ENCODE measurements around the gene HSPB6.
A peak's percentile ranks its signal among the peaks of the same experiment; 100 is the strongest.

The HSPB6 gene

GRCh38 chr19:35786299-35787160 is 29.7 kb upstream of the HSPB6 start:
- Mint-ChIP-seq H3K27ac (peak overlapping the region in 1 of 3 experiments; percentile 52), H3K36me3 (ENCODE audit: low read depth) (peaks cover 18% of the 10 kb centered on the region), H3K4me3 (no peak overlapping the region), H3K27me3 (ENCODE audit: low read depth) (peaks cover 6% of the 10 kb centered on the region), H3K4me1 (no peaks in the 10 kb centered on the region), H3K9me3 (no peaks in the 10 kb centered on the region)
- TF ChIP-seq CTCF (IDR thresholded peaks at IDR 0.05; ENCODE audit: unreplicated experiment in 3 of 3): no peak

DNA sequence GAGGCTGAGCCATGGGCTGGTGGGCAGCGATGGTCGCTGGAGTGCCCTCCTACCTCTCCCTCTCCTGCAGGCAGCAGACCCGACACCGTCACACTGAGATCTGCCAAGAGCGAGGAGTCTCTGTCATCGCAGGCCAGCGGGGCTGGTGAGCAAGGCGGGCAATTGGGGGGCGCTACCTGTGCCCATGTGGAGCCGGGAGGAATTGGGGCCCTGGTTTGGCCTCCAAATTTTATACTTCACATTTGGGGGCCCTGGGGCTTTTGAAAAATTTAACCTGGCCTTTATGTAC is 28.5 kb upstream of the HSPB6 start:
- H3K9me3 Mint-ChIP-seq: no peaks in the 10 kb centered on the region
- H3K36me3 Mint-ChIP-seq (ENCODE audit: low read depth): peaks cover 22% of the 10 kb centered on the region
- H3K27me3 Mint-ChIP-seq (ENCODE audit: low read depth): peaks cover 6% of the 10 kb centered on the region
- H3K4me1 Mint-ChIP-seq: no peaks in the 10 kb centered on the region
- H3K4me3 Mint-ChIP-seq: no peak overlapping the region
- H3K27ac Mint-ChIP-seq: no peak overlapping the region
- no peak for TF ChIP-seq CTCF (IDR thresholded peaks at IDR 0.05; ENCODE audit: unreplicated experiment in 3 of 3)

- H3K27ac Mint-ChIP-seq: no peak overlapping the region
- TF ChIP-seq CTCF (IDR thresholded peaks at IDR 0.05; ENCODE audit: unreplicated experiment in 3 of 3): no peak
- H3K4me1 Mint-ChIP-seq: no peaks in the 10 kb centered on the region
- no peak overlapping the region for H3K4me3 Mint-ChIP-seq
- no peaks in the 10 kb centered on the region for H3K9me3 Mint-ChIP-seq
- H3K36me3 Mint-ChIP-seq (ENCODE audit: low read depth): peaks cover 24% of the 10 kb centered on the region
- peaks cover 6% of the 10 kb centered on the region for H3K27me3 Mint-ChIP-seq (ENCODE audit: low read depth)
These were observed 27.9 kb upstream of the HSPB6 start for GRCh38 chr19:35784503-35785338.

- peaks cover 31% of the 10 kb centered on the region for H3K36me3 Mint-ChIP-seq (ENCODE audit: low read depth)
- H3K9me3 Mint-ChIP-seq: no peaks in the 10 kb centered on the region
- peak overlapping the region in 1 of 3 experiments; percentile 43 for H3K27ac Mint-ChIP-seq
- peak in 1 of 3 experiments; percentile 7 for TF ChIP-seq CTCF (IDR thresholded peaks at IDR 0.05; ENCODE audit: unreplicated experiment in 3 of 3)
- no peak overlapping the region for H3K4me3 Mint-ChIP-seq
- H3K4me1 Mint-ChIP-seq: no peaks in the 10 kb centered on the region
- H3K27me3 Mint-ChIP-seq (ENCODE audit: low read depth): peaks cover 6% of the 10 kb centered on the region
These were observed 26.9 kb upstream of the HSPB6 start for GRCh38 chr19:35783469-35784434.

GRCh38 chr19:35782589-35782988 is 25.8 kb upstream of the HSPB6 start:
- peaks cover 4% of the 10 kb centered on the region for H3K4me1 Mint-ChIP-seq
- H3K36me3 Mint-ChIP-seq (ENCODE audit: low read depth): peaks cover 31% of the 10 kb centered on the region
- H3K9me3 Mint-ChIP-seq: no peaks in the 10 kb centered on the region
- no peak overlapping the region for H3K27ac Mint-ChIP-seq
- H3K4me3 Mint-ChIP-seq: no peak overlapping the region
- peaks cover 6% of the 10 kb centered on the region for H3K27me3 Mint-ChIP-seq (ENCODE audit: low read depth)
- no peak for TF ChIP-seq CTCF (IDR thresholded peaks at IDR 0.05; ENCODE audit: unreplicated experiment in 3 of 3)

Measured in nephron (organoid).